Tibial nerve (tissue), 4 donors: Measurements from ENCODE around the gene GDPD3. TPM values are rescaled to one million over a fixed set of nuclear protein-coding genes. Genes with fewer than 3 reads are reported as not detected.

ENCODE experiments used
- DNase-seq, 2 donors: peaks; one replicate each; pipeline ENCODE4 v3.0.0-alpha.2; 2019; ENCODE audit warnings: low spot score in 2 of 2
- H3K27ac ChIP-seq, 4 donors: fragments of 200-600 bp; sonication (generic) in 3 of 4; one replicate each; pipeline ENCODE4 v1.5.1; 2017 to 2019; ENCODE audit warnings: mild to moderate bottlenecking in 1 of 4
- H3K27me3 ChIP-seq, 2 donors: fragments of 200-600 bp; sonication (generic) in 1 of 2; one replicate each; pipeline versions ENCODE4 v1.5.1 to v1.6.0; 2017 to 2019
- H3K36me3 ChIP-seq, 3 donors: fragments of 200-600 bp; sonication (generic); one replicate each; pipeline ENCODE4 v1.5.1; 2018 to 2019
- H3K4me1 ChIP-seq, 4 donors: fragments of 200-600 bp; sonication (generic) in 3 of 4; one replicate each; pipeline ENCODE4 v1.5.1; 2017 to 2019
- H3K4me3 ChIP-seq, 4 donors: fragments of 200-600 bp; sonication (generic) in 3 of 4; one replicate each; pipeline ENCODE4 v1.5.1; 2017 to 2019; ENCODE audit warnings: mild to moderate bottlenecking in 1 of 4, moderate library complexity in 1 of 4
- H3K9me3 ChIP-seq, 4 donors: fragments of 200-600 bp; sonication (generic) in 3 of 4; one replicate each; pipeline ENCODE4 v1.5.1; 2017 to 2019
- CTCF ChIP-seq, 5 experiments: fragments of 200-600 bp in 3 of 5; fragments of 450-650 bp in 2 of 5; sonication (generic) in 3 of 5; IDR thresholded peaks; one replicate each; pipeline ENCODE4 v1.5.1; 2016 to 2019; ENCODE audit warnings: antibody characterized with exemption in 5 of 5, mild to moderate bottlenecking in 3 of 5, moderate library complexity in 2 of 5
- EP300 ChIP-seq, 2 donors: sonication (generic); formaldehyde crosslinking; IDR thresholded peaks; one replicate each; pipeline ENCODE4 v1.6.1; 2017; ENCODE audit warnings: antibody characterized with exemption in 2 of 2, mild to moderate bottlenecking in 1 of 2
- POLR2A ChIP-seq, 2 donors: fragments of 450-650 bp; IDR thresholded peaks; one replicate each; pipeline ENCODE4 v1.6.1; 2017; ENCODE audit warnings: antibody characterized with exemption in 2 of 2, mild to moderate bottlenecking in 2 of 2, moderate library complexity in 2 of 2
- WGBS, 2 donors: methylation state at CpG; one replicate each; pipeline ENCODE4 v1.1.5; 2018; 5-methylcytosine and 5-hydroxymethylcytosine counted together
- total RNA-seq, 4 donors: library from RNA; depleted of rRNA; stranded (reverse); fragments of >200 nt; gene quantifications; one replicate each; pipeline ENCODE4 v1.1.0, GENCODE V29; 2016

The GDPD3 gene
- total RNA-seq, 4 donors from 2014 or later = 2.8 to 5.2 (median 4.6) TPM

DNA sequence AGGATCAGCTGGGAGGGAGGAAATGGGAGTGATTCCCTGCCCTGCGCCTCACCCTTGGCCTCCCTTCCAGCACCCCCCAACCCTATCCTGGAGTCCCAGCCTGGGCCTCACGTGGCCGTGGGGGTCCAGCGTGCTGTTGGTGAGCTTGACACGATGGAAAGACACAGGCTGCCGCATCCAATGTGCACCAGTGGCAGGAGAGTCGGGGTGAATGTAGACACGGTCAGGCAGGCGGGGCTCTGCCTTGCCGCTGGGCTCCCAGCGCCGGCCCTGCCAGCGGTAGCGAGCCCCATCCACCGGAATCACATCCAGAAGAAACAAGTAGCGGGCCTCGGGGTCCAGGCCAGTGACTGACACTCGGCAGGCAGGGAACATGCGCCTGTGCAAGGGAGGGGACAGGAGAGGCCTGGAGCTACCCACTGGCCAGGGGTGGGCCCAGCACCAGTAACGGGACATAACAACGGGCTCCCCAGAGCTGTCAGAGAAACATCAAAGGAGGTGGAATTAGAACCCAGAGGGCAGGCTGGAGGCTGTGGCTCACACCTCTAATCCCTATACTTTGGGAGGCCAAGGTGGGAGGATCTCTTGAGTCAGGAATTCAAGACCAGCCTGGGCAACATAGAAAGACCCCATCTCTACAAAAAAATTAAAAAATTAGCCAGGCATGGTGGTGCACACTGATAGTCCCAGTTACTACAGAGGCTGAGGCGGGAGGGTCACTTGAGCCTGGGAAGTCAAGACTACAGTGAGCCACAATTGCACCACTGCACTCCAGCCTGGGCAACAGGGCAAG, 24.3 kb downstream of the GDPD3 start:
- no peaks in the 10 kb centered on the region for H3K27me3 ChIP-seq
- 75 to 84% methylated on average over 12 to 22 of the region's 22 CpGs for WGBS, 2 donors
- H3K4me3 ChIP-seq = no peak overlapping the region
- H3K4me1 ChIP-seq = peaks cover 0 to 67% (median 18%) of the 10 kb centered on the region in 4 donors
- no peak for DNase-seq
- peaks cover under 1 to 47% (median 3%) of the 10 kb centered on the region in 3 donors for H3K36me3 ChIP-seq
- H3K9me3 ChIP-seq = no peaks in the 10 kb centered on the region
- TF ChIP-seq EP300 (IDR thresholded peaks at IDR 0.05) (no peak), CTCF (IDR thresholded peaks at IDR 0.05) (no peak)
- no peak overlapping the region for H3K27ac ChIP-seq

DNA sequence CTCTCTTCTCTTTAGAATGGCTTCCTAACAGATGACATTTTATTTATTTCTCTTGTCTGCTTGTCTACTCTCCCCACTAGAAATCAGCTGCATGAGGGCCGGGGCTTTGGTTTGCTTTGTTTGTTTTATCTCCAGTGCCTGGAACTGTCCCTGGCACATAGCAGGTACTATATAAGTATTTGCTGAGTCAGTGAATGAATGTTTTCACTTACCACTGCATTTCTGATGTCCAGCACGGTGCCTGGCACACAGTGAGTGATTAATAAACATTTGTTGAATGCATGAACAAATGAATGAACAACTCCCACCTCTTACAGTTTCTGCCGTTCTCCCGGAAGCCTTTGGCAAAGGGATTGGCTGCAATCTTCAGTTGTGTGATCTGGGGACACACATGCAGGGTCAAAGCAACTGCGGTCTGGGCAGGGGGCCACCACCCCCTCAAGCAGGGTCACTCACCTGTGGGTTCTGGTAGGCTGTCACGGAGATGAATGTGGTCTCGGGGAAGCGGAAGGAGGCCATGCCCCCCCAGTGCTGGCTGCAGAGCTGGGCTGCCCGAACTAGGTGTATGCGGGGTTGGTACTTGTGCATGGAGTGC, 25.0 kb downstream of the GDPD3 start:
- Histone ChIP-seq H3K4me1 (peaks cover 0 to 60% (median 17%) of the 10 kb centered on the region in 4 donors), H3K4me3 (no peak overlapping the region), H3K9me3 (no peaks in the 10 kb centered on the region), H3K27me3 (no peaks in the 10 kb centered on the region), H3K36me3 (peaks cover 0 to 47% (median 4%) of the 10 kb centered on the region in 3 donors), H3K27ac (no peak overlapping the region)
- TF ChIP-seq CTCF (IDR thresholded peaks at IDR 0.05) (no peak), EP300 (IDR thresholded peaks at IDR 0.05) (no peak), POLR2A (IDR thresholded peaks at IDR 0.05) (no peak)
- DNase-seq = no peak
- 67 to 74% methylated on average over 10 of the region's 10 CpGs for WGBS, 2 donors

DNA sequence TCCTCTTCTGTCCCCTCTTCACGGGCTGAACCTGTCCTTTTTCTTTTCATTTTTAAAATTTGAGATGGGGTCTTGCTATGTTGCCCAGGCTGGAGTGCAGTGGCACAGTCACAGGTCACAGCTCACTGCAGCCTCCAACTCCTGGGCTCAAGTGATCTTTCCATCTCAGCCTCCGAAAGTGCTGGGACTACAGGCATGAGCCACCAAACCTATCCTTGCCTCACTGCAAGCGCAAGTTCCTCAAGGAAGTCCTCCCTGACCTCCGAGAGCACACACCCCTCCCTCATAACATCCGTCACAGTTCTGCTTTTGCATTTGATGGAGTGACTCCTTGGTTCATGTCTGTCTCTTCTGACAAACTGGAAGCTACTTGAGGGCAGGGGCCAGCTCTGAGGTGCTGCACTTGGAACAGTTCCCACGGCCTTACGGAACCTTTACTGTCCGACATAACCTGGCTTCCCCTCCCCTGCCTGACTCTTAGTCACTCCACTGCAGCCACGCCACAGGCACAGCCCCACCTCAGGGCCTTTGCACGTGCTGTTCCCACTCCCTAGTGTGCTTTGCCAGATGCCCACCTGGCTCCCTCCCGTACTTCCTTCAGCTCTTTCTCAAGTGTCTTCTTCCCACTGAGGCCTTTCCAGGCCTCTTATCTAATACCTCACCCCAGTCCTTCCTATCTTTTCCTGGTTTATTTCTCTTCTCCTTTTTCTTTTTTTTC, 26.0 kb downstream of the GDPD3 start:
- TF ChIP-seq EP300 (IDR thresholded peaks at IDR 0.05) = no peak
- TF ChIP-seq POLR2A (IDR thresholded peaks at IDR 0.05) = no peak
- TF ChIP-seq CTCF (IDR thresholded peaks at IDR 0.05) = no peak
- Histone ChIP-seq H3K4me1 (peaks cover 0 to 50% (median 15%) of the 10 kb centered on the region in 4 donors), H3K27me3 (no peaks in the 10 kb centered on the region), H3K27ac (no peak overlapping the region), H3K36me3 (peaks cover 0 to 52% (median 14%) of the 10 kb centered on the region in 3 donors), H3K9me3 (no peaks in the 10 kb centered on the region), H3K4me3 (no peak overlapping the region)
- 87 to 91% methylated on average over 11 of the region's 11 CpGs for whole genome bisulfite sequencing, 2 donors
- no peak for DNase-seq

GRCh38 chr16:30086291-30087140, 26.8 kb downstream of the GDPD3 start:
- Histone ChIP-seq H3K27me3 (no peaks in the 10 kb centered on the region), H3K36me3 (peaks cover 0 to 61% (median 16%) of the 10 kb centered on the region in 3 donors), H3K27ac (peak overlapping the region in 3 of 4 donors; percentile 15 to 63 (median 40)), H3K4me3 (no peak overlapping the region), H3K4me1 (peaks cover 0 to 42% (median 9%) of the 10 kb centered on the region in 4 donors), H3K9me3 (no peaks in the 10 kb centered on the region)
- DNase-seq = no peak
- no peak for TF ChIP-seq EP300 (IDR thresholded peaks at IDR 0.05)
- TF ChIP-seq CTCF (IDR thresholded peaks at IDR 0.05) = no peak
- TF ChIP-seq POLR2A (IDR thresholded peaks at IDR 0.05) = no peak
- 77 to 82% methylated on average over 16 to 27 of the region's 27 CpGs for WGBS, 2 donors
